Measurements from ENCODE around the gene TFCP2L1.

Gene TFCP2L1

GRCh38 chr2:121263996-121264715 is 20.8 kb downstream of the TFCP2L1 start:
- no peak for FAIRE-seq

- no peak for FAIRE-seq
These were observed 24.4 kb downstream of the TFCP2L1 start for GRCh38 chr2:121260370-121261154.

GRCh38 chr2:121258051-121258450 is 27.0 kb downstream of the TFCP2L1 start:
- FAIRE-seq, result no peak

GRCh38 chr2:121257480-121257840 is 27.5 kb downstream of the TFCP2L1 start:
- no peak for FAIRE-seq

- no peak for FAIRE-seq
These were observed 28.1 kb downstream of the TFCP2L1 start for GRCh38 chr2:121256720-121257479.

GRCh38 chr2:121255358-121255757 is 29.6 kb downstream of the TFCP2L1 start:
- peak; percentile 43 for FAIRE-seq

GRCh38 chr2:121254748-121255147 is 30.3 kb downstream of the TFCP2L1 start:
- FAIRE-seq, result no peak

DNA sequence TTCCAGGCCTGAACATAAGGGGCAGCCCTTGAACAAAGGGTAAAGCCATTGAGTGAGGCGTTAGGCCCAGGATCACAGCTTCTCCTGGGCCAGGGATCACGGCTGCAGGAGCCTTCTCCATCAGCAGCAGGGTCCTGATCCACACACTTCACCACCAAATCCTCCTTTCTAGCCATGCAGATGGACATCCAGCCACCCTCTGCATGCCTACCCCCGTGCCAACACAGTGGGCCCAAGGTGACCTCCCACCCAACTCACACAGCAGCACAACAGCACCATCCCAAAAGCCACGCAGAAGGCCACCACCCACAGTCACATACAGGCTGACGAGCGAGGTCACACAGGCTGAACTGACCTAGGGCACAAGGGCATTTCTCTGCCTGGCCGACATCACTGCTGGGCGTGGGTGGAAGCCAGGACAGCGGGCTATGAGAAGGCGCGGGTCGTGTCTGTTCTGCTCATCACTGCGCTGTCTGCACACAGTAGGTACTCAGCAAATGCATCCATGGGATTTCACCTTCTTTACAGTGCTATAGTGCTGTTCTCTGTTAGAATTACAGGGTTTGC is 31.2 kb downstream of the TFCP2L1 start:
- no peak for FAIRE-seq

DNA sequence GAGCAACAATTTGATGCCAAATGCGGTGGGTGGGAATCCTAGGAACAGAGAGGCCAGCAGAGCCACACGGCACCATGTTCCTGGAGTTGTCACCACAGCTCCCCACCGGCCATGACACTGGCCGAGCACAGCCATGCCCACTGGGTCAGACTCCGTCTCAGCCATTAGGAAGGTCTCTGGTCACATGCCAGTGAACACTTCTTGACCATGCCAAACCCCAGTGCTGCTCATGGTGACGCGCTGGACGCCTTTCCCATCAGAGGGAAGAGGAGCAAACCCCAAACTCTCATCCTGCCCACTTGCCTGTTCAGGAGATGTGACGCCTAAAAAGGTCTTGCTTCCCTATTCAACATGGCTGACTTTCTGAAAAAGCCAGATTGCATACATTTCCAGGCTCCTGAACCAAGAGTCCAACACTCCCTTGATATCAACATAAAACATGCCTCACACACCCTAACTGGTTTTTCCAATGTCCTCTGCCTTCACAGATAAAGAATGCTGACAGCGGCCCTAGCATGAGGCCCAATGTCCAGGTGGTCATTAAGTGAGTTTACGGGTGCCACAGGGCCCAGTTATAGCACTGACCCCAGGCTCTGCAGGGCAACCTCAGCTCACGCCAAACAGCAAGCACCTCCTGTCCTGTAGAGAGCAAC is 31.9 kb downstream of the TFCP2L1 start:
- FAIRE-seq, result no peak

DNA sequence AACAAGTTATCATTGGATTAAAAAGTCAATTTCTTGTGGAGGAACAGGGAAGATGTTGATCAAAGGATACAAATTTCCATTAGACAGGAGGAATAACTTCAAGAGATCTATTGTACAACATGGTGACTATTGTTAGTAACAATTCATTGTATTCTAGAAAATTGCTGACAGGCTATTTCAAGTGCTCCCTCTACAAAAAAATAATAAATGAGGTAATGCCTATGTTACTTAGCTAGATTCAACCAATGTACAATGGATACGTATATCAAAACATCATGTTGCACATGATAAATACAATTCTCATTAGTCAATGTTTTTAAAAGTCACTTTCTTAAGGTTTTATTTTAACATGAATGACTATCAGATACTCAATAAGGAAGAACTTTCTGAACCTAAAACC is 33.5 kb downstream of the TFCP2L1 start:
- FAIRE-seq, result no peak

DNA sequence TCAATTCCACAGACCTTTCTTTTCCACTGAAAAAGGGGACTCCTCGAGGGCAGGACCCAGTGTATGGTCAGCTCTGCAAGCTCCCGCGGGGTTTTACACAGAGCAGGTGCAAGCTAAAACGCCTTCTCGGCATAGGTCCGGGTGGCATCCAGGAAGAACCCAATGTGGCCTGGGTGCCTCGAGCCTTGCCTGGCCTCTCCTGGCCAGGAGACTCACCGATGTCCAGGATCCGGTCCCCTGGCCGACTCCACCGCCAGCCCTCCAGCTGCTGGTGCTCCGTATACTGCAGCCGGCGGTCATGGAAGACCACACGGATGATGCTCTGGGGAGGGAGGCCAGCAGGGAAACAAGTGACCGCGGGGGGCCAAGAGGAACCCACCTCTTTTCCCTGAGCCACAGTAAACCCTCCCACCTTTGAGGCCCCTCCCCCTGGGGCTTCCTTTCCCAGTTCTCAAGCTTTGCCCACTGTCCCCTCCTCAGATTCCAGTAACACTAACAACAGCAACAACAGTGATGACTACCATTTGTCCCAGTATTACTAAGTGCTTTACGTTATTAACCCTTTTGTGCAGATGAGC is 36.1 kb downstream of the TFCP2L1 start:
- no peak for FAIRE-seq

DNA sequence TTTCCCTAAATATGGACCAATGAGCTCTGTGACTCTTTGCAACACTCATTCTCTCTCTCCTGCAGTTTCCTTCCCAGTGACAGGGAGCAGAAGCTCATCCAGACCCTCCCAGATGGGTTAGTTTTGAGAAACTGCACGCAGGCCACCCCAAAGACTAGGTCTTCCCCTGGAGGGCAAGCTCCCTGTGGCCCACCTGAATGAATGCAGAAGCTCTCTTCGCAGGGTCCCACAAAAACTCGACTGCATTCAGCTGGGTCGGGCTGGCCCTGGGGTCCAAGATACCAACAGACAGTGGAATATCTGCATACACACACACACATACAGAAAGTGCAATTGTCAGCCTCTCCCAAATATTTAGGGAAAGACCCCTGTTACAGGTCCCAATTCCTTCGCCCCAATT is 37.0 kb downstream of the TFCP2L1 start:
- FAIRE-seq, result no peak

- no peak for FAIRE-seq
These were observed 37.5 kb downstream of the TFCP2L1 start for GRCh38 chr2:121247534-121247933.

DNA sequence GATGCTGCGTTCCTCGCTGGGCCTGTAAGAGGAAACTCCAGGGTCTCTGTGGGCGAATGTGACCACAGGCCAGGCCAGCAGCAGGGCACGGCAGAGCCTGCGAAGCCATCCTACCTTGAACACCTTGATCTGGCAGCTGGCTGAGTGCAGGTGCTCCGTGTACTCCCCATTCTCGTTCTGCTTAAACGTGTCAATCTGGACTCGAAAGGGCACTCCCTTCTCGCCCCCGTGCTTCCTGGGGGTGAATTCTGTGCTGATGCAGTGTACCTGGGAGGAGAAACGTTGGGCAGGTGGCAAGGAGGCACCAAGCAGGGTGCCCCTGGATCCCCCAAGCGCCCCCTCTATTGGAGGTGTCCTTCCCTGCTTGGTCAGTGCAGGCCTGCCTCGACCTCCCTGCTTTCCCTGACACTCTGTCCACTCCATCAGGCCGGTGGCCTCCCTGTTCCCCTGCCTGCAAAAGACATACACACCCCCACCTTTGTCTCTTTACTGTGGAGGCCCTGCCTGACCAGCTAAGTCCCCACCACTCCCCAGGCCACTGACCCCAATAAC is 38.2 kb downstream of the TFCP2L1 start:
- FAIRE-seq, result no peak

DNA sequence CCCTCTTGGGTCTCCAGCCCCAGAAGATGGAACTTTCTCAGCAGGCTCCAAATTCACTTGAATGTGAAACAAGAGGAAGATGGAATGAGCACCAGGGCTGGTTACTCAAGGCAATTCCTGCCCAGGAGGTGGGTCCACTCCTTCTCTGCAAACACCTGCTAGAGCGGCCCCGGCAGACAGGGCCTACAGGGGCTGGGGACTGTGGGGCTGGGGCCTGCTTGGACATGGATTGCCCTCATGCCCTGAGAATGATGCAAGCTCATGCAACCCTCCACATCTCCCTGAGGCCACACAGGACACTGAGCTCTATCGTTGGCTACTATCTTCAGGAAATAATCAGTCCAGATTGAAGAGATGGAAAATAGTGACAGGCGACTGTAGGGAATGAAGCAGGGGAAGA is 39.1 kb downstream of the TFCP2L1 start:
- FAIRE-seq, result no peak

GRCh38 chr2:121245120-121245820 is 39.7 kb downstream of the TFCP2L1 start:
- FAIRE-seq, result no peak

- no peak for FAIRE-seq
These were observed 40.4 kb downstream of the TFCP2L1 start for GRCh38 chr2:121244616-121245015.

- no peak for FAIRE-seq
These were observed 41.1 kb downstream of the TFCP2L1 start for GRCh38 chr2:121243821-121244460.

DNA sequence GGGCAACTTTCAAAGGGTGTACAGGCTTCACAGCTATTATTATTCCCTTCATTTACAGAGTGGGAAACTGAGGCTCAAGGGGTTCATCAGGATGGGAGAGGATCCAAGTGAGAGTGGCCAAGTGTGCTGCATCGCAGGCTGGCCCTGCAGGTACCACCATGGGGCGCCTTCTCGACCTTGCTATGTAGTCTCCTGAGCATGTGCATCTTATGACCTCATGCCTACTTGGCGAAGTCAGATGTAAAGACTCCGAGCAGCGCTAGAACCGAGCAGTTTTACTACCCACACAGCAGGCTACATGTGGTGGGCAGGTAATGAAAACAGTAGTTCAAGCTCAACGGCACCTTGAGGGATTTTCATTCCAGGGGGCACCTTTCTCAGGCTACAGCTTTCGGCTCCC is 42.0 kb downstream of the TFCP2L1 start:
- FAIRE-seq, result no peak

DNA sequence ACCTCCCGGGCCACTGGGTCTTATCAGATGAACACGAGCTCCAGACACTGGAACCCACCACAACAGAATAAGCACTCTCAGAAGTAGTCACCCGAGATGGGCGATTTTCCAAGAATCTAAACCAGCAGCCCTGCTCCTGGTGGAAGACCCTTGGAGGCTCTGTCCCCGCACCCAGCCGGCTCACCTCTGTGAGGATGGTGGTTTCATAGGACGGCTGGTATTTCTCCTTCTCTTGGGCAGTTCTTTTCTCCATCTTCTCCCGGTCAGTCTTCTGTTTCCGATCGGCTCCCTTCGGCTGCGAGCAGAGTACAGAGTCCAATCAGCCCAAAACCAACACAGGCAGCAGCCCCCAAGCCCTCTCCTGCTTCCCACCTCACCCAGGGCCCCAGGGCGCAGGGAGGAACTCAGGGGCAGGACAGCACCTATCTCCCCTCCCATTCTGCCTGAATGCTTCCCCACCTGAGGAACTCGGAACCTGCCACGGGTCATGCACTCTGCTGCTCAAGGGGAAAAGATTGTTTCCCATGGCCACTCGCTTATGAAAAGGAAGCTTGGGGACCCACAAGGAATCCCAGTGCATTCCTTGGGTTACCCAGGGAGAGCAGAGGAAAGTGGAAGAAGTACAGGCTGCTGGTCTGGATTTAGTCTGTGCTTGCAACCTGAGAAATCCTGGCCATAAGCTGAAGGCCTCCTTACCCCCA is 42.7 kb downstream of the TFCP2L1 start:
- FAIRE-seq, result no peak

All from colon (tissue), 2 donors.